ENCODE results near the gene DYNC1I2. TPM values are rescaled to one million over a fixed set of nuclear protein-coding genes. Genes with fewer than 3 reads are reported as not detected.
"Not testable (repeated sequence)": the region's sequence is repeated elsewhere in the genome, so short reads cannot be mapped to it uniquely, and the experiment has no call there.

The DYNC1I2 gene
- total RNA-seq, 1 experiment from 2014 or later: 58.5 TPM

GRCh38 chr2:171747371-171747770 is 60.1 kb downstream of the DYNC1I2 start:
- Histone ChIP-seq H3K4me2 (ENCODE audit: low read length) (no peak overlapping the region), H3K27ac (ENCODE audit: low read length) (no peak overlapping the region), H3K79me2 (ENCODE audit: low read length) (no peaks in the 10 kb centered on the region), H4K20me1 (ENCODE audit: low read length) (no peaks in the 10 kb centered on the region), H3K36me3 (ENCODE audit: low read depth, low read length) (peaks cover 41% of the 10 kb centered on the region), H3F3A (ENCODE audit: low read length, unreplicated experiment) (no peaks in the 10 kb centered on the region), H3K9me2 (replicated peaks; ENCODE audit: low read length) (no peaks in the 10 kb centered on the region), H3K4me1 (ENCODE audit: insufficient read depth, low read length) (no peaks in the 10 kb centered on the region), H3K9ac (ENCODE audit: low read length) (no peak overlapping the region), H3K4me3 (ENCODE audit: low read length) (no peak overlapping the region), H3K27me3 (ENCODE audit: low read length) (no peaks in the 10 kb centered on the region), H2AFZ (ENCODE audit: low read length) (no peak overlapping the region), H3K9me3 (ENCODE audit: low read length) (no peaks in the 10 kb centered on the region)
- BruUV-seq (replicated peaks): no TSS peak
- ChIA-PET CTCF (no interaction called here), POLR2A (ENCODE audit: unreplicated experiment) (no interaction called here)
- TF ChIP-seq CTCF (conservative IDR thresholded peaks at IDR 0.05; ENCODE audit: low read depth, low read length) (no peak), EZH2phosphoT487 (IDR thresholded peaks at IDR 0.05; ENCODE audit: borderline replicate concordance, low read length) (no peak), EZH2 (IDR thresholded peaks at IDR 0.05; ENCODE audit: low read length, unreplicated experiment) (no peak)
- DNase-seq (no peak), ATAC-seq (no peak)
- intact Hi-C loops (cut with micrococcal nuclease): no loop called here

- no peaks in the 10 kb centered on the region for H3K79me2 ChIP-seq (ENCODE audit: low read length)
- H3K9me3 ChIP-seq (ENCODE audit: low read length): no peaks in the 10 kb centered on the region
- no peak for TF ChIP-seq CTCF (conservative IDR thresholded peaks at IDR 0.05; ENCODE audit: low read depth, low read length)
- TF ChIP-seq EZH2phosphoT487 (IDR thresholded peaks at IDR 0.05; ENCODE audit: borderline replicate concordance, low read length): no peak
- no peak for TF ChIP-seq EZH2 (IDR thresholded peaks at IDR 0.05; ENCODE audit: low read length, unreplicated experiment)
- H3K9ac ChIP-seq (ENCODE audit: low read length): no peak overlapping the region
- H4K20me1 ChIP-seq (ENCODE audit: low read length): no peaks in the 10 kb centered on the region
- no peaks in the 10 kb centered on the region for H3K9me2 ChIP-seq (replicated peaks; ENCODE audit: low read length)
- H3K4me1 ChIP-seq (ENCODE audit: insufficient read depth, low read length): no peaks in the 10 kb centered on the region
- ChIA-PET CTCF (interaction anchor here (0.7 kb wide), 1 partner anchor 71 kb away, joined by 3 read pairs; no protein-coding TSS in a partner anchor), POLR2A (ENCODE audit: unreplicated experiment) (no interaction called here)
- peak; percentile 30 for DNase-seq
- BruUV-seq (replicated peaks): no TSS peak
- H3K36me3 ChIP-seq (ENCODE audit: low read depth, low read length): peaks cover 10% of the 10 kb centered on the region; the same call in 1 of the 2 replicates
- H3K27ac ChIP-seq (ENCODE audit: low read length): no peak overlapping the region
- ATAC-seq: peak; percentile 81
- intact Hi-C loops (cut with micrococcal nuclease): no loop called here
- no peak overlapping the region for H2AFZ ChIP-seq (ENCODE audit: low read length)
- no peak overlapping the region for H3K4me3 ChIP-seq (ENCODE audit: low read length)
- H3K27me3 ChIP-seq (ENCODE audit: low read length): no peaks in the 10 kb centered on the region
- no peak overlapping the region for H3K4me2 ChIP-seq (ENCODE audit: low read length)
- no peaks in the 10 kb centered on the region for H3F3A ChIP-seq (ENCODE audit: low read length, unreplicated experiment)
These were observed 67.1 kb downstream of the DYNC1I2 start for GRCh38 chr2:171754254-171754939.

GRCh38 chr2:171758762-171759161 is 71.5 kb downstream of the DYNC1I2 start:
- H2AFZ ChIP-seq (ENCODE audit: low read length); intact Hi-C loops (cut with micrococcal nuclease); POLR2A ChIA-PET (ENCODE audit: unreplicated experiment); H3F3A ChIP-seq (ENCODE audit: low read length, unreplicated experiment); ATAC-seq; H3K9me2 ChIP-seq (replicated peaks; ENCODE audit: low read length); H3K4me2 ChIP-seq (ENCODE audit: low read length); DNase-seq; CTCF ChIA-PET; H4K20me1 ChIP-seq (ENCODE audit: low read length); H3K27me3 ChIP-seq (ENCODE audit: low read length); BruUV-seq (replicated peaks); H3K4me3 ChIP-seq (ENCODE audit: low read length); H3K79me2 ChIP-seq (ENCODE audit: low read length); H3K36me3 ChIP-seq (ENCODE audit: low read depth, low read length); H3K9ac ChIP-seq (ENCODE audit: low read length); H3K9me3 ChIP-seq (ENCODE audit: low read length); H3K27ac ChIP-seq (ENCODE audit: low read length): not testable (repeated sequence)
- peaks cover 18% of the 10 kb centered on the region for H3K4me1 ChIP-seq (ENCODE audit: insufficient read depth, low read length)

GRCh38 chr2:171761176-171761575 is 73.9 kb downstream of the DYNC1I2 start:
- peaks cover 24% of the 10 kb centered on the region for H3K4me1 ChIP-seq (ENCODE audit: insufficient read depth, low read length)
- H3F3A ChIP-seq (ENCODE audit: low read length, unreplicated experiment); H3K79me2 ChIP-seq (ENCODE audit: low read length); H3K9me2 ChIP-seq (replicated peaks; ENCODE audit: low read length); H3K27ac ChIP-seq (ENCODE audit: low read length); ATAC-seq; CTCF ChIA-PET; H3K36me3 ChIP-seq (ENCODE audit: low read depth, low read length); H3K4me2 ChIP-seq (ENCODE audit: low read length); H3K9me3 ChIP-seq (ENCODE audit: low read length); H4K20me1 ChIP-seq (ENCODE audit: low read length); BruUV-seq (replicated peaks); H2AFZ ChIP-seq (ENCODE audit: low read length); H3K4me3 ChIP-seq (ENCODE audit: low read length); H3K9ac ChIP-seq (ENCODE audit: low read length); POLR2A ChIA-PET (ENCODE audit: unreplicated experiment); H3K27me3 ChIP-seq (ENCODE audit: low read length): not testable (repeated sequence)
- intact Hi-C loops (cut with micrococcal nuclease): loop anchor here (5.0 kb wide), 1 partner anchor 49 kb away; no protein-coding TSS in a partner anchor
- peak; percentile 48 for DNase-seq

All from PC-3 (cell line).